GM12865 (cell line): Measurements from ENCODE around the gene MDM2.

Source experiments
- DNase-seq: peaks from one replicate; pipeline ENCODE4 v3.0.0; 2010; ENCODE audit warnings: low read depth
- H3K4me3 ChIP-seq: 2 replicates; pipeline ENCODE4 v1.5.1; 2011; ENCODE audit warnings: mild to moderate bottlenecking, low read depth, low read length, control low read depth
- TF ChIP-seq, protein P1 (sequence below): IDR thresholded peaks from 2 replicates; pipeline ENCODE4 v1.5.1; 2011; ENCODE audit warnings: low read length, control low read depth, low read depth, inconsistent platforms; ENCODE audit not compliant: insufficient read depth; ENCODE audit errors: missing control alignments

The MDM2 gene

GRCh38 chr12:68807576-68808387 lies at the start of gene MDM2:
TSS of gene MDM2 (plus strand) at chr12:68808177. CDS start at chr12:68808478, 301 bp downstream.
- peak; percentile 99 for DNase-seq
- TF ChIP-seq, protein P1, sequence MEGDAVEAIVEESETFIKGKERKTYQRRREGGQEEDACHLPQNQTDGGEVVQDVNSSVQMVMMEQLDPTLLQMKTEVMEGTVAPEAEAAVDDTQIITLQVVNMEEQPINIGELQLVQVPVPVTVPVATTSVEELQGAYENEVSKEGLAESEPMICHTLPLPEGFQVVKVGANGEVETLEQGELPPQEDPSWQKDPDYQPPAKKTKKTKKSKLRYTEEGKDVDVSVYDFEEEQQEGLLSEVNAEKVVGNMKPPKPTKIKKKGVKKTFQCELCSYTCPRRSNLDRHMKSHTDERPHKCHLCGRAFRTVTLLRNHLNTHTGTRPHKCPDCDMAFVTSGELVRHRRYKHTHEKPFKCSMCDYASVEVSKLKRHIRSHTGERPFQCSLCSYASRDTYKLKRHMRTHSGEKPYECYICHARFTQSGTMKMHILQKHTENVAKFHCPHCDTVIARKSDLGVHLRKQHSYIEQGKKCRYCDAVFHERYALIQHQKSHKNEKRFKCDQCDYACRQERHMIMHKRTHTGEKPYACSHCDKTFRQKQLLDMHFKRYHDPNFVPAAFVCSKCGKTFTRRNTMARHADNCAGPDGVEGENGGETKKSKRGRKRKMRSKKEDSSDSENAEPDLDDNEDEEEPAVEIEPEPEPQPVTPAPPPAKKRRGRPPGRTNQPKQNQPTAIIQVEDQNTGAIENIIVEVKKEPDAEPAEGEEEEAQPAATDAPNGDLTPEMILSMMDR: peak; percentile 74
- peak within 1 kb of the TSS; percentile 93 for H3K4me3 ChIP-seq

GRCh38 chr12:68759852-68760251 lies 48.1 kb upstream of the MDM2 start:
- TF ChIP-seq, protein P1: no peak
- no peak overlapping the region for H3K4me3 ChIP-seq
- no peak for DNase-seq

DNA sequence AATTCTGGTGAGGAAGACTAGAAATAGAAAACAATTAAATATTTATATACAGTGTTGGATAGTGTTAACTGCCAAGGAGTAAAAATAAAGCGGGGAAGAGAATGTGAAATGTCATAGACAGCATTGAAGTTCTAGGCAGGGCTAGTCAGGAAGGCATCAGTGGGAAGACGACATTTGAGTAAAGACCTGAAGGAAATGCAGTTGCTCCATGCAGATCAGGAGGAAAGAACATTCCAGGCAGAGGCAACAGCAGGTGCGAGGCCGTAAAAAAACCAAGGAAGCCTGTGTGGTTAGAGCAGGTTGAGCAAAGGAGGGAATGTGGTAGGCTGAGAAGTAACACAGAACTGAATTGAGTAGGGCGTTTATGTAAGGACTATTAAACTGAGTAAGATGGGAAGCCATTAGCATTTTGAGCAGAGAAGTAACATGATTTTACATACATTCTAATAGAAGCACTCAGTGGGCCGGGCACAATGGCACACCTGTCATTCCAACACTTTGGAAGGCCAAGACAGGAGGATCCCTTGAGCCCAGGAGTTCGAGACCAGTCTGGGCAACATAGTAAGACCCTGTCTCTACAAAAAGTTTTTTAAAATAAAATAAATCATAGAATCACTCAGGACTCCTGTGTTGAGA lies 47.1 kb upstream of the MDM2 start:
- no peak overlapping the region for H3K4me3 ChIP-seq
- no peak for DNase-seq
- TF ChIP-seq, protein P1: no peak

DNA sequence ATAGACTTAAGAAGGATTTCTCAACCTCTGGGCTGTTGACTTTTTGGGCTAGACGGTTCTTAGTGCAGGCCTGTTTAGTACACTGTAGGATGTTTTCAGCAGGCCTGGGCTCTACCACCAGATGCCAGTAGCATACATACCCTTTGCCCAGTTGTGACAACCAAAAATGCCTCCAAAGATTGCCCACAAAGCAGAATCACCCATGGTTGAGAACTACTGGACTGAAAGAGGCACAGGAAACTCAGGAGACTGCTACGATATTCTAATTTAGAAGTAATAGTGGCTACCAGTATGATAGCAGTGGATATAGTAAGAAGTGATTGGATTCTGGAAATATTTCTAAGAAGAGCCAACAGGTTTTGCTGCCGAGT lies 46.5 kb upstream of the MDM2 start:
- no peak overlapping the region for H3K4me3 ChIP-seq
- TF ChIP-seq, protein P1: no peak
- no peak for DNase-seq

- no peak overlapping the region for H3K4me3 ChIP-seq
- TF ChIP-seq, protein P1: no peak
- DNase-seq: no peak
Measured at GRCh38 chr12:68761901-68762630, 45.9 kb upstream of the MDM2 start.

DNA sequence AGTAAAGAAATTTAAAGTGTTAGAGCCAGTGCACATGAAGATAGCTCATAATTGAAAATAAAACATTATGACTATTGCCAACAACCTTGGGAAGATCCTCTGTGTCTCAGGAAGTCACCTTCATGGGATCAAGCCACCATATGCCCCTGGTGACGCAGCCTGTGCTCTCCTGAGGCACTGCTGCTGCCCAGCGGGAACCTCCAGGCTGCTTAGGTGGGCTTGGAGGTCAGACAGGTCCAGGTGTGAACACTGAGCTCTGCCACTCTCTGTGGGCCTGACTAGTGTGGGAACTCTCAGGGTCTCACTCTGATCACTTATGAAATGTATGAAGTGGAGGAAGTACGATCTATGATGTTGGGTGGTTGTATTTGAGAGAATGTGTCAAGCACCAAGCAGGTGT lies 45.3 kb upstream of the MDM2 start:
- TF ChIP-seq, protein P1: no peak
- no peak overlapping the region for H3K4me3 ChIP-seq
- no peak for DNase-seq
